GM12891 (cell line): ENCODE data around the gene LRMDA.

Experiments used
- POLR2A ChIP-seq: IDR thresholded peaks from 2 replicates; pipeline ENCODE4 v1.6.1; 2011; ENCODE audit warnings: low read depth, low read length, control low read depth
- POLR2AphosphoS5 ChIP-seq: IDR thresholded peaks from 2 replicates; pipeline ENCODE4 v1.6.1; 2011; ENCODE audit warnings: low read depth, low read length, control low read depth

GRCh38 chr10:75703191-75703854 lies 271.9 kb downstream of the LRMDA start:
- TF ChIP-seq POLR2A (no peak), POLR2AphosphoS5 (no peak)
